DMS 273 (cell line): ENCODE measurements around the gene CAV3.
A peak's percentile ranks its signal among the peaks of the same experiment; 100 is the strongest.

Experiments used
- DNase-seq: peaks from one replicate; lab custom pipeline; 2025; ENCODE audit not compliant: unreplicated experiment; lab: John Stamatoyannopoulos, UW

The CAV3 gene

DNA sequence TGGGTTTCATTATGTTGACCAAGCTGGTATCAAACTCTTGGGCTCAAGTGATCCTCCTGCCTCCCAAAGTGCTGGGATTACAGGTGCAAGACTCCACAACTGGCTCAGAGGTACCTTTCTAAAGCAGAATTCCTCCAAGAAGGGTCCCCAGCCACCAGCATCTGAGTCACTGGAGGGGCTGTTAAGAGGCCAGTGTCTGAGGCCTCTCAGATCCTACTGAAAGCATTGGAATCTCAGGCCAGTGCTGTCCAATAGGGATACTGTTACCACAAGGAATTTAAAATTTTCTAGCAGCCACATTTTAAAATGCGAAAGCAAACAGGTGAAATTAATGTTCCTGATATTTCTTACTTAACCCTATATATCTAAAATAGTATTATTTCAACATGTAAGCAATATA is 1.3 kb downstream of the CAV3 start:
- no peak for DNase-seq

DNA sequence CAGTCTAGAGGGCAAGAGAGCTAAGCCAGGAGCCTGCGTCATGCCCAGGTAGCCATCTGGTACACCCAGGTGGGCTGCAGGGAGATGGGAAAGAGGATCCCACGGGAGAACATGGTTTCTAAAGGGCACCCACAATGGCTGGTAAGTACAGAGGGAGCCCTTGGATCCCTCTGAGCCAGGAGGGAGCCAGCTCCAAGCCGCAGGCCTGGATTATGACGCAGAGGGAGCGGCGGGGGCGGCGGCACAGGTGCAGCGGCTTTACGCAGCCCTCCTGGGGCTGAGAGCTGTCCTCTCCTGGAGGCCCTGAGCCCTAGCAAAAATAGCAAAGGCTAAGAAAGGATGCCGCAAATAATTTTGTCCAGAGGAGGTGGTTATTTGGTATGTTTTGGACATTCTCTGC is 2.8 kb downstream of the CAV3 start:
- no peak for DNase-seq

DNA sequence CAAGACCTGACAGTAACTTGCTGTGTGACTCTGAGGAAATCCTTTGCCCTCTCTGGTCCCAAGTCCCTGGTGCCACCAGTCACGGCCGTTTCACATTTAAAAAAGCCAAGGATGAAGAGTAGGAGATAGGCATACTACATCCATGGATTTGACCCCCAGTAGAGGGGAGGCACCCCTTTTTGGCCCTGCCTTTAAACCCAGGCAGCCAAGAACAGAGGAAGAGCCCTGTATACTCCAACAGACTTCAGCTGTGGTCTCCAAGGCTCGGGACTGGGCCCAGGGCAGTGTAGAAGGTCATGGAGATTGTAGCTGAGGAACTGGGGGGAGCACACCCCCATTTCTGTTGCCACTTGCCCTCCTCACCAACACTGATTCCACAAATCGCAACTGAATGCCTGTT is 3.7 kb downstream of the CAV3 start:
- DNase-seq = no peak

DNA sequence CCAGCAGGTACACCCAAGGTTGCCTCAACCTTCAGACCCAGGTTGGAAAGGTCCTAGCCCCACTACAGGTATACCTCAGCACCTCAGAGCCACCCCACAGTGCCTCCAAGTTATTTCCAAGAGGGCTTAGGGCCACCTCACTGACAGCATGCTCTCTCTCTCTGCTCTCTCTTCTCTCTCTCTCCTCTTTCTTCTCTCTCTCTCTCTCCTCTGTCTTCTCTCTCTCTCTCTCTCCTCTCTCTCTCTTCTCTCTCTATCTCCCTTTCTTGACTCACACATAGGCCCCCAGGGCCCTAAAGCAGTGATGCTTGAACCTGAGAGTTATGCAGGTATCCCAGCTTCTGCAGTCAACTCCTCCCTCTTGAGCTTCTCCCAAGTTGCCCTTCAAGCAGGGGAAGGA is 4.2 kb downstream of the CAV3 start:
- no peak for DNase-seq

DNA sequence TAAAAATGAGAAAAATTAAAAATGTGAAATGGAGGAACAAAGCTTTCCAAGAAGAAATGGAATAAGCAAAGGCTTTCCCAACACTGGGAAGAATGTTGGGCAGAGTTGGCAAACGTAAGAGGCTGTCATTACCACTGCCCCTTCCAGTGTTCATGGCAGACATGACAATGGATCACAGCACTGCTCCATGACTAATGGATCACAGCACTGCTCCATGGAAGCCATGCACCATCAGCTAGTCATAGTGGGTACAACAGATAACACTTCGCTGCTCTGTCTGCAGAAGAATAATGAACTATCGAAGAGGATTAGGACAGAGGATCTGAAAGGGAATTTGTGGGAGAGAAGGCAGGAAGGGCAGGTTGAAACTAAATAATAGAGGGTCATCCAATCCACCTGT is 5.0 kb downstream of the CAV3 start:
- no peak for DNase-seq

DNA sequence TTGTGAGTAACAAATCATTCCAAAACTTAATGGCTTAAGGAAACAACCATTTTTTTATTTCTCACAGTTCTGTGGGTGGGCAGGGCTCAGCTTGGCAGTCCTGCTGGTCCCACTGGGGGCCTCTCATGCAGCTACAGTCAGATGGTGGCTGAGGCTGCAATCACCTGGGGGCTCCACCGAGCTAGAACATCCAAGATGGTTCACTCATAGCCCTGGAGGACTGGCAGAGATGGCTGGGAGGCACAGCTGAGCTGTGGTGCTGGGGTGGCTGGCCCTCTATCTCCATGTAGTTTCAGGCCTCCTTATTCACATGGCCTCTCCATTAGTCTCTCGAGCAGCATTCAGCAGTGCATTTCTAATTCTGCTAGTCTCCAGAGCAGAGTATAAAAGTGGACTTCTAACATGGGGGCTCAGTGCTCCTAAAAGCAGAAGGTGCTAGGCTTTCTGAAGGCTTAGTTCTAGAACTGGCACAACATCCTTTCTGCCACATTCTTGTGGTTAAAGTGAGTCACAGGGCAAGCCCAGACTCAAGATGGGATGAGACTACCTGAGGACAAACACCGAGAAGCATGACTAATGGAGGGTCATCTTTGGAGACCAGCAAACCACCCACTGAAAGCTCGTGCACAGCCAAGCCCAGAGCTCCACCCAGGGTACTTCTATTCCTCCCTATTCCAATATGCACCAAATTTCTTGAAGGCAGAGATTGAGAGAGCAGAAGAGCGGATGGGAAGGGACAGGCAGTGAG is 6.3 kb downstream of the CAV3 start:
- DNase-seq = no peak

DNA sequence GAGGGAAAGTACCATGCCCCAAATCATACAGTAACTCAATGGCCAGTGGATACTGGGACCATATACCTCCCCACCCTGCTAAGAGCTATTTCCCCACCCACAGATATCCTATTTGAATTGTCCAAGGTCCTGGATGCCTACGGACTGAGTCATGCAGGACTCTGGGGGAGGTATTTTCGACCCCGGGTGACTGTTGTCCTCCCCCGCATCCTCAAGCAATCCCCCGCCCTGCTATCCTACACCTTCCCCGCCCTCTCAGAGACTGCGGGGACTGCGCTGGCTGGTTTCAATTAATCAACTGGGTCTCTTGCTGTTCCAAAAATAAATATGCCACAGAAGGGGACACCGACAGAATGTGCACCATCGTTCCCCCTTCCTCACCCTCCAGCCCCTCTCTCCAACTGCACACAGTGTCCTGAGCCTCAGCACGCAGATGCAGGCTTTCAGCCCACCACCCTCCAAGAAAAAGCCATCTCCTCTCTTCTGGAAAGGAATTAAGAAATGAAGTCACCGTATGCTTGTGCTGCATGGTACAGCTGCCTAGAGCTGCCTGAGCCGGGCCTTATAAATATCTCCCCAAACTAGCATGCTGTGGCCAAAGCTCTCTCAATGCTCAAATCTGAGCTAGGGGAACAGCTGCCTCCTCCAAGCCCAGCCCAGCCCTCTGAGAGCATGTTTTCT is 8.1 kb downstream of the CAV3 start:
- no peak for DNase-seq

DNA sequence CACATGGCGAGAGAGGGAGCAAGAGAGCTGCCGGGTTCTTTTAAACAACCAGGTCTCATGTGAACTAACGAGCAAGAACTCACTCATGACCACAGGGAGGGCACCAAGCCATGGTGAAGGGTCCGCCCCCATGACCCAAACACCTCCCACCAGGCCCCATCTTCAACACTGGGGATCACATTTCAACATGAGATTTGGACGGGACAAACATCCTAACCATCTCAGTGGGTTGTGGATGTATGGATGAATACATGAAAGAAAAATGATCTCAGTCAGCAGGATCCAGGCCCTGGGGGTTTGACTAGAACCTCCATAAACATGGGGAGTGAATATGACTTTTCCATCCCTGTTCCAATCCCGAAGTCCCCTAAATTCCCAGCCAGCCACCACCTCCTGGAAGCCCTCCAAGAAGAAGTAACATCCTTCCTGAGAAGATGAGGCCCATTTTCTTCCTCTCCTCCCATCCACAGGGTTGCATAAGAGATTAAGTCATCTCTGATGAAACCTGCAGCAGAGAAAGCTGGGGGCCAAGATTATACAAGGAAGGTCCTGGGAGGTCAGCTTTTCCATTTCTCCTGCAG is 9.5 kb downstream of the CAV3 start:
- no peak for DNase-seq

DNA sequence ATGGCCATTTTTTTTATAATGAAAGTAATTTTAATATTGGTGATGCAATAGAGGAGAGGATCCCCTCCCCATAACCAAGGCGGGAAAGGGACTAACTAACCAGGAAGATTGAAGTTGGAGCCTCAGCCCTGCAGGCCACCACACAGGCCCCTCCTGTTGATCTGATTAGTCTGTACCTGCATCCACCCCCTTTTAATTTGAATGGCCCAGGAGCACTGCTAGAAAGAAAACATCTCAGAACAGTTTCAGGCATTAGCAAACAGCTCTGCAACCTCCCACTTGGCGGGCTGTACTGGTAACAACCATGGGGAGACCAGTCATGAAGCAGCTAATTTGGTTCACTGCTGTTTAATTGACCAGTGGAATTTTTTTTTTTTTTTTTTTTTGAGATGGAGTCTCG is 10.3 kb downstream of the CAV3 start:
- no peak for DNase-seq

DNA sequence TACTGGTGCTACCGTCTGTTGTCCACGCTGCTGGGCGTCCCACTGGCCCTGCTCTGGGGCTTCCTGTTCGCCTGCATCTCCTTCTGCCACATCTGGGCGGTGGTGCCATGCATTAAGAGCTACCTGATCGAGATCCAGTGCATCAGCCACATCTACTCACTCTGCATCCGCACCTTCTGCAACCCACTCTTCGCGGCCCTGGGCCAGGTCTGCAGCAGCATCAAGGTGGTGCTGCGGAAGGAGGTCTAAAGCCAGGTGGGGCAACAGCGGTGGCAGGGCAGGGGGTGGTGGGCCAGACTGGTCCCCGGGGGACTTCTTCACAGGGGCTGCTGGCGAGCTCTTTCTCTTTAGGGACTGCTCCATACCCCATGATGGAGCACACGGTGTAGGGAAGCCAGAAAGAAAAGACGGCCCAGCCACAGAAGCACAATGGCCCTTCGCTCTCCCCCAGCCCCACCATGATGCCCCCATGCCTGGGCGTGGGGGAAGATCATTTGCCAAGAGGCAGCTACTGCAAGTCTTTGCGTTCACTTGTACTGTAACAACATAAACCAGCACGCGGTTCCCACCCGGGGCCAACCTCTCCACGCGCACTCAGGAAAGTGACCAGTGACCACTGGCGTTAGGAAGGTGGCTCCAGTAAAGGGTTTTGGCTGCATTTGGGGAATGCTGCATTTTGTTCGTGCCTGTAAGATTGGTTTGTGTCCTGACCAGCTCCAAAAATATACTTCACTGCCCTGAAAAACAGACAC is 12.2 kb downstream of the CAV3 start:
- no peak for DNase-seq

DNA sequence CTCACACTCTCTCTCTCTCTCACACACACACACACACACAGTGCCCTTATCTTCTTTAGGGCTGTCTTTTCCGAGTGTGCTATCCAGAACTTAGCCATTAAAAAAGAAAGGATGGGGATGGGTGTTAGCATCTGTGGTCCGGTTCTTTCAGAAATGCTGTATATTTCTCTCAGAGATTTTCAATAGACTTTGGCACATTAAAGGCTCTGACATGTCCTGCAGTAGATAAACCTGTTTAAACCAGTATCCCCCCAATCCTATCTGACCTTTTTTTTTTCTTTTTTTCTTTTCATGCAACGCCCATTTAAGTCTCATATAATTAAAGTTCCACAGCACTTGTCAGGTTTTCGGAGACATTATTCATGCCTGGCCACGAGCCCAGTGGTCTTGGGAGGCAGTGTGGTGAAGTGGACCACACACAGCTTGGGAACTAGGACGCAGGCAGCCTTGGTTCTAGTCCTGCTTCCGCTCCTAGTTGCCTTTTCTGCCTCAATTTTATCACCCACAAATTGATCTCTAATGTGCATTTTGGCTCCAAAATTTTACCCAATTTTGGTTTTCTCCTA is 13.3 kb downstream of the CAV3 start:
- DNase-seq = no peak

DNA sequence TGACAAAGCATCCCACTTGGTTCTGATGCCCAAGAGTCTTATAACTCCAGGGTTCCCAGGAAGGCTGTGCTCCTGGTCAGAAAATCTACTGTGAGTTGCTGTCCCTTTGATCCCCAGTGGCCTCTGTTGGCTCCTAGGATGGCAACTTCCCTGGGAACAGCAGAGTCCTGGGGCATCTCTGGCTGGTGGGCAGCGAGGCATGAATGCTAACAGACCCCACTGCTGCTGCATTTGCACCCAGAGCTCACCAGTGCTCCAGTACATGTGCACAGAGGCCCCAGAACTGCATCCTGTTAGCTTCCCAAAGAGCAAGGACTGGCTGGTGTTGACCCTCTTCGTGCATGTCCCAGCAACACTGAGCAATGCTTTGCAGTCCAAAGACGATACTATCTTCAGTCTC is 15.7 kb downstream of the CAV3 start:
- no peak for DNase-seq

DNA sequence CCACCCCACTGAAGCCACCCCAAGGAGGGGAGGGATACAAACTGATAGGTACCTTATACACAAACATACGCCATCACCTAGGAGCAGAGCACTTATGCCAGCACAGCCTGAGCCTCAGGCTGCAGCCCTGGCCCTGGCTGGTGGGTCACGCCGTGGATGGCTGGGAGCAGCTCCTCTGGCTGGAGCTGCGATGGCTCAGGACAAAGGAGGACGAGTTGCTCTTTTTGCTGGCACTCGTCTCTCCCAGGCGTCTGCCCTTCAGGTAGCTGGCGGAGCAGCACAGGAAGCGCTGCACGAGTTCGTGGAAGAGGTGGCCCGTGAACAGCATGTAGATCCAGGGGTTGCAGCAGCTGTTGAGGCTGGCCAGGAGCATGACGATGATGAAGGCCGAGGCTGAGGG is 19.2 kb downstream of the CAV3 start:
- DNase-seq = no peak

DNA sequence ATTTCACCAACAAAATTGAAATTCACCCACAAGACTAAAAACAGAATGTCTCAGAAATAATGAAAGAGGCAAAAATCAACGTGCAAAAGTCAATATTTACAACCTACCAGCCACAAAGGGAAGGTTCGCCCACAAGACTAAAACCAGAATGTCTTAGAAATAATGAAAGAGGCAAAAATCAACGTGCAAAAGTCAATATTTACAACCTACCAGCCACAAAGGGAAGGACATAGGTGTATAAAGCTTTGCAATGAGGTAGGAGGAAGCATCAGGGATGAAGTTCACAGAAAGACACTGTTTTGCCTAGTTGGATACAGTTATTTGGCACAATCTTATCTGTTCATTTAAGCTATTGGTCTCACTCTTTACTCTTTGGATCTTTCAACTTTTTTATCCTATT is 21.5 kb downstream of the CAV3 start:
- DNase-seq = no peak

DNA sequence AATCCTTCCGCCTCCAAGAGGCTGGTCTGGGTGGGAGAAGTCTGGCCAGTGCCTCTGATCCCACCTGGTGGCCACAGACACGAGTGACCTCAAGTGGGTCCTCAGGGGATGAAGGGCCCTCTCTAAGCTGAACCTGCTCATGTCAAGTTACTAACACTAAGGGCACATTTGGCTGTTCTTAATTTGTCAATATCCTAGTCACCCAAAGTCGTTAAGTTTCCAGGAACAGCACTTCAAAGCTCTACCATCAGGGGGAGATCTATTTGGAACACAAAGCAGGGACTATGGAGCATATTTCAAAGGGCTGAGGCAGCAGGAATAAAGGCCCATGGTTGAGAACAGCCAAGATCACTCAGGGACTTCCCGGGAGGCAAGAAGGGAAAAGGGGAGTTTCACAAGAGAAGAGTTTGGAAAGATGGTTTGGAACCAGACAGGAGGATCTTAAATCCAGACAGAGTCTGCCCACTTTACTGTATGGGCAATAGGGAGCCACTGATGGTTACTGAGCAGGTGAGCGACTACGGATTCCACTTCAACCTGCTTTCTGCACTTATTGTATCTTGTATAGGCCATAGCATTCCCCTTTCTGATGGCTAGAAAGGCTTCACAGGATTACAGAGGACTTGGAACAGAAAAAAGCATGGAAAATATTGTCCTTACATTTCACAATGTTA is 22.1 kb downstream of the CAV3 start:
- peak; percentile 29 for DNase-seq

DNA sequence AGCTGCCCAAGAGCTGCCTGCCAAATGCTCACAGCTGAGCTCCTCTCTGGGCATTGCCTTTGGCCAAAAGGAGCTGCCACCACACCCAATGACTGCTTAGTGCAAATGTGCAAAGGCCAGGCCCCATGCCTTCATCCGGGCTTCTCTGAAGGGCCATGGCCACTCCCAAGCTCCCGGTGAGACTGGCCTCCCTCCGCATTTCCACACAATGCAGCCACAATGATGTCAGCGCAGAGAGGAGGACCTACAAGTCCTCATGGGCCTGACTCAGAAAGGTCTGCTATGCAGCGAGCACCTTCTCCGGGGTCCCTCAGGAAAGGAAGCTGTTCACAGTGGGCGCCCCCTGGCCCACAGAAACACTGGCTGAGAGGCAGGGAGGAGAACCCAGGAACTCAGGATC is 23.1 kb downstream of the CAV3 start:
- DNase-seq = no peak

DNA sequence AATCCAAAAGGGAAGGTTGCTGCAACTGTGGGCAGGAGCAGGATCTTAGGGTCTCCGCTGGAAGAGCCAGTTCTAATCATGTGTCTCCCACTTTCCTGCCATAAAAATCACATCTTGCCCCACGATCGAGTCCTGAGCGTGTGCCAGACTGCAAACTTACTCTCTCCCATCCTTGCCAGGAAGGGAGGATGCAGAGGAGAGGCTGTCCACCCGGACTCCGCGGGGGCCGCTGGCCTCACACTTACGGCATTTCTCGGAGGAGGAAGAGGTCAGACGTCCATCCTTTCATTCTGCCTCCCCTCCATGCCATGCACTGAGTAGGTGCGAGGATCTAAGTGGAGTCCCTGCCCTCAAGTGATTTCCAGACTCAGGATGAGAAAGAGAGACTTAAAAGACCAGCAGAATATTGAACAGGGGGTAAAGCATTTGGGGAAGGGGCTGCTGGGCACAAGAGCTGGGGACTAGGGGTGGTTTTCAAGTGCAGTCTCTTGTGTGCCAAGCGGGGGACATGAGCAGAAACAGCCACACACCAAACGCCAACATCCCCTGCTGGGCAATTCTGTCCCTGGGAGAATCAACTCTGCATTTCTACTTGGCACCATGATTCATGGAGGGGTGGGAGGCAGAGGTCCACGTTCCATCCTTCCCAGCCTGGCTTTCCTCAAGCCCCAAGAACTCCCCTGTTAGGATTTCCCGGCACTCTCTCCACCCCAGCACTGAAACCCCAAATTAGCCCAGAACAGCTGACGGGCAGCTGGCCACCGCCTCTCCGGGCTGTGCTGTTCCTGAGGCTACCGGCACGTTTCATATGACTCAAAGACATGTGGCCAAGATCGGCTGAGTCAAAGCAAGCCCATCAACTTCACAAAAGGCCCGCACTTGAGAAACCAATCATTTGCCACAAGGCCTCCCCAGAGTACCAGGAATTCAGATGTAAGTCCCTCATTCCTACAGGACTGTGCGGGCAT is 24.2 kb downstream of the CAV3 start:
- DNase-seq = peak; percentile 15

DNA sequence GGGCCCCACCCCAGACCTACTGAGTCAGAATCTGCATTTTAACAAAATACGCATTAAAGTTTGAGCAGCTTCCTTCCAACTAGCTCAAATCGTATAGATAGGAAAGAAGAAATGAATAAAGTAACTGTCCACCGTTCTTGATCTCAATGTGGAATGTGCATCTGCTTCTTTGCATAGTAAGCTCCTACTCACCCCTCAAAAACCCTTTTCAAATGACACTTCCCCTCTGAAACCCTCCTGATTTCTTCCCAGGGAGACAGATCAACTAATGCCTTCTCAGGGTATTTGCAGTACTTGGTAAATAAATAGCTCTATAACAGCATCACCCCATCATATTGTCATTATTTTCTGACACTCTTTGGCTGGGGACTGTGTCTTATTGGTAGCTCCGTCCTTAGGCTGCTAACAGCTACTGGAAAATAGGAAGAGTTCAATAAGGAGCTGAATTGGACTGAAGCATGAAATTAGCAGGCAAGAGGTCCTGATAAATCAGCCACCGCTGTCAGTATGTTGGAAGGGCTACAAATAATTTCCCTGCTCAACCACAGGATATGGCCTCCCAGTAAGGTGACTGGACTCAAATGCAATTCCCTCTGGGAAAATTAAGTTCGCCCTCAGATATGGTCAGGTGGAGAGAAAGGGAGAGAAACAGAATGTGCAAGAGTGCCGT is 25.6 kb downstream of the CAV3 start:
- no peak for DNase-seq

DNA sequence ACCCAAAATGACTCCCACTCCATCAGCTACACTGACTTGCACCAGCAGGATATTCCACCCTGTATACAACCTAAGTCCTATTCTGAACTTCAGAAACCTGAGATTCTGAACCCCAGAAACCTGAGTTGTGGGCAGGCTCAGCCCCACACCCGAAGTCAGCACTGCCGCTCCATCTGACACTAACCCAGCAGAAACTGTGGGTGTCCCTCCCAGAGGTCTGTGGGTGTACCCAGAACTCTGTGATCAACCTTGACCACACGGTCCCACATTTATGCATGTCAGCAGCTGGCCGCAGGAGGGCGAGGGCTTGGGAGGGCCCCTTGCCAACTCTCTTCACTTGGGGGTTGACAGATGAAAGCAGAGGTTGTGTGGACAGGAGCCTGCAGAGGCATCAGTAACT is 26.5 kb downstream of the CAV3 start:
- no peak for DNase-seq
